Testis (tissue), 3 donors: ENCODE results near the gene TST. TPM values are rescaled to one million over a fixed set of nuclear protein-coding genes. Genes with fewer than 3 reads are reported as not detected.

Source experiments
- DNase-seq: peaks from one replicate; pipeline ENCODE4 v3.0.0-alpha.2; 2019
- H3K27ac ChIP-seq, 2 donors: fragments of 200-600 bp; sonication (generic); one replicate each; pipeline ENCODE4 v1.5.1; 2019
- H3K27me3 ChIP-seq: fragments of 200-600 bp; sonication (generic); one replicate; pipeline ENCODE4 v1.5.1; 2019
- H3K36me3 ChIP-seq: fragments of 200-600 bp; sonication (generic); one replicate; pipeline ENCODE4 v1.5.1; 2017; ENCODE audit warnings: low read depth; ENCODE audit errors: missing control alignments
- H3K4me1 ChIP-seq: fragments of 200-600 bp; sonication (generic); one replicate; pipeline ENCODE4 v1.5.1; 2019
- H3K4me3 ChIP-seq, 2 donors: fragments of 200-600 bp; sonication (generic); one replicate each; pipeline ENCODE4 v1.5.1; 2017 to 2019
- H3K9me3 ChIP-seq: fragments of 200-600 bp; sonication (generic); one replicate; pipeline ENCODE4 v1.5.1; 2017
- CTCF ChIP-seq, 3 experiments: fragments of 450-650 bp in 2 of 3; fragments of 200-600 bp in 1 of 3; sonication (generic) in 1 of 3; IDR thresholded peaks; one replicate each; pipeline ENCODE4 v1.5.1; 2016 to 2019; ENCODE audit warnings: antibody characterized with exemption in 3 of 3, mild to moderate bottlenecking in 2 of 3, moderate library complexity in 1 of 3
- POLR2A ChIP-seq: fragments of 450-650 bp; IDR thresholded peaks from one replicate; pipeline ENCODE4 v1.6.1; 2017; ENCODE audit warnings: antibody characterized with exemption, mild to moderate bottlenecking, moderate library complexity
- WGBS, 2 donors: methylation state at CpG; one replicate each; pipeline ENCODE4 v1.1.5; 2018; 5-methylcytosine and 5-hydroxymethylcytosine counted together
- intact Hi-C: fragments of 100-400 bp; cut with DNase I; formaldehyde crosslinking; loops from one replicate; pipeline ENCODE4 v1.15.1; 2023; ENCODE audit warnings: low total_unique reads
- polyA plus RNA-seq: library from polyadenylated mRNA; stranded (reverse); fragments of 350-450 nt; fragmentation: Illumina TruSeq; extraction: RNeasy Lipid Tissue Mini Kit (QIAGEN cat#74804); gene quantifications from one replicate; pipeline ENCODE4 v1.2.3, GENCODE V29; 2014; ENCODE audit warnings: low read depth, low replicate concordance; ENCODE audit not compliant: insufficient read depth
- total RNA-seq, 2 donors: library from RNA; depleted of rRNA; stranded (reverse); fragments of >200 nt; gene quantifications; one replicate each; pipeline ENCODE4 v1.2.3, GENCODE V29; 2016

The TST gene
- total and polyA plus RNA-seq, 3 donors from 2014 or later: 18.0 to 20.9 (median 18.2) TPM

- H3K36me3 ChIP-seq: no peaks in the 10 kb centered on the region
- H3K4me3 ChIP-seq: no peak overlapping the region
- H3K27me3 ChIP-seq: no peaks in the 10 kb centered on the region
- no peaks in the 10 kb centered on the region for H3K9me3 ChIP-seq
- intact Hi-C loops: no loop called here
- DNase-seq: no peak
- TF ChIP-seq POLR2A: no peak
- TF ChIP-seq CTCF (IDR thresholded peaks at IDR 0.05): no peak
- H3K27ac ChIP-seq: no peak overlapping the region
- H3K4me1 ChIP-seq: peaks cover 7% of the 10 kb centered on the region
- 61 to 67% methylated on average over 9 to 10 of the region's 10 CpGs for WGBS, 2 donors
Measured at GRCh38 chr22:37025500-37026070, 6.3 kb upstream of the TST start.

GRCh38 chr22:37024339-37025157 is 5.3 kb upstream of the TST start:
- TF ChIP-seq POLR2A: no peak
- no peak for TF ChIP-seq CTCF (IDR thresholded peaks at IDR 0.05)
- H3K4me1 ChIP-seq: peaks cover 11% of the 10 kb centered on the region
- 71 to 80% methylated on average over 59 to 71 of the region's 71 CpGs for WGBS, 2 donors
- H3K36me3 ChIP-seq: no peaks in the 10 kb centered on the region
- intact Hi-C loops: no loop called here
- no peak for DNase-seq
- no peaks in the 10 kb centered on the region for H3K9me3 ChIP-seq
- no peaks in the 10 kb centered on the region for H3K27me3 ChIP-seq
- peak overlapping the region in 1 of 2 donors; percentile 24 for H3K4me3 ChIP-seq
- H3K27ac ChIP-seq: no peak overlapping the region

GRCh38 chr22:37023743-37024338 is 4.6 kb upstream of the TST start:
- DNase-seq: no peak
- H3K36me3 ChIP-seq: no peaks in the 10 kb centered on the region
- no peaks in the 10 kb centered on the region for H3K27me3 ChIP-seq
- intact Hi-C loops: no loop called here
- peaks cover 11% of the 10 kb centered on the region for H3K4me1 ChIP-seq
- TF ChIP-seq CTCF (IDR thresholded peaks at IDR 0.05): no peak
- no peak for TF ChIP-seq POLR2A
- WGBS, 2 donors: 79 to 84% methylated on average over 28 to 34 of the region's 34 CpGs
- H3K4me3 ChIP-seq: peak overlapping the region in 1 of 2 donors; percentile 24
- no peak overlapping the region for H3K27ac ChIP-seq
- no peaks in the 10 kb centered on the region for H3K9me3 ChIP-seq

- H3K4me3 ChIP-seq: no peak overlapping the region
- no peaks in the 10 kb centered on the region for H3K27me3 ChIP-seq
- no peak for DNase-seq
- no peak overlapping the region for H3K27ac ChIP-seq
- intact Hi-C loops: no loop called here
- H3K9me3 ChIP-seq: no peaks in the 10 kb centered on the region
- H3K36me3 ChIP-seq: no peaks in the 10 kb centered on the region
- peaks cover 17% of the 10 kb centered on the region for H3K4me1 ChIP-seq
- 79 to 82% methylated on average over 16 of the region's 16 CpGs for WGBS, 2 donors
- TF ChIP-seq POLR2A (no peak), CTCF (IDR thresholded peaks at IDR 0.05) (no peak)
Measured at GRCh38 chr22:37022483-37023337, 3.5 kb upstream of the TST start.
